K562 (cell line): Measurements from ENCODE around the gene DUS1L. TPM values are rescaled to one million over a fixed set of nuclear protein-coding genes. Genes with fewer than 3 reads are reported as not detected.

Experiments
- CBX2 ChIP-seq: fragments of 200-600 bp; sonication (generic); IDR thresholded peaks from one replicate; pipeline ENCODE4 v1.6.1; 2012; ENCODE audit warnings: mild to moderate bottlenecking, low read length, inconsistent platforms; ENCODE audit not compliant: insufficient read depth, poor library complexity, severe bottlenecking
- CREM ChIP-seq: IDR thresholded peaks from 2 replicates; pipeline ENCODE4 v1.6.1; 2014; ENCODE audit warnings: antibody characterized with exemption, low read depth
- CTCF ChIP-seq, 3 experiments: IDR thresholded peaks in 2 of 3; conservative IDR thresholded peaks in 1 of 3; 2 replicates each; pipeline ENCODE4 v1.5.1; 2011 to 2012; ENCODE audit warnings: low read length in 3 of 3, mild to moderate bottlenecking in 3 of 3, control low read depth in 2 of 3, improper control_type of control experiment in 1 of 3, inconsistent platforms in 1 of 3, low read depth in 1 of 3, mixed read lengths in 1 of 3, moderate library complexity in 1 of 3; ENCODE audit not compliant: insufficient read depth in 2 of 3
- HCFC1 ChIP-seq: IDR thresholded peaks from 2 replicates; pipeline ENCODE4 v1.6.1; 2012; ENCODE audit warnings: low read depth, low read length, improper control_type of control experiment
- HINFP ChIP-seq: fragments of 450-650 bp; conservative IDR thresholded peaks from 2 replicates; pipeline ENCODE4 v1.6.1; 2016; ENCODE audit warnings: missing genetic modification characterization, low read depth, mild to moderate bottlenecking, control low read depth, missing compliant biosample characterization
- HNRNPK ChIP-seq: fragments of 200-400 bp; formaldehyde crosslinking; IDR thresholded peaks from one replicate; pipeline ENCODE4 v1.6.1; 2018; ENCODE audit warnings: mild to moderate bottlenecking, low read depth, low read length; ENCODE audit not compliant: poor library complexity, severe bottlenecking
- MCM3 ChIP-seq: fragments of 450-650 bp; IDR thresholded peaks from 2 replicates; pipeline ENCODE4 v1.6.1; 2016
- NBN ChIP-seq: fragments of 450-650 bp; IDR thresholded peaks from 2 replicates; pipeline ENCODE4 v1.6.1; 2016; ENCODE audit warnings: low read depth, mild to moderate bottlenecking
- PATZ1 ChIP-seq: fragments of 250-450 bp; sonication (Bioruptor Pico); IDR thresholded peaks from 2 replicates; pipeline ENCODE4 v1.5.0; 2020; ENCODE audit warnings: mild to moderate bottlenecking, borderline replicate concordance
- PPARD ChIP-seq: fragments of 250-450 bp; sonication (Bioruptor Pico); IDR thresholded peaks from 2 replicates; pipeline ENCODE4 v1.8.0; 2022; ENCODE audit warnings: inconsistent platforms, mild to moderate bottlenecking, moderate library complexity
- TBL1XR1 ChIP-seq, 2 experiments: IDR thresholded peaks; 2 replicates each; pipeline ENCODE4 v1.6.1; 2012; ENCODE audit warnings: improper control_type of control experiment in 2 of 2, low read length in 2 of 2, mild to moderate bottlenecking in 1 of 2
- TRIM25 ChIP-seq: fragments of 450-650 bp; IDR thresholded peaks from 2 replicates; pipeline ENCODE4 v1.7.0; 2016; ENCODE audit warnings: borderline replicate concordance
- TRIM28 ChIP-seq: fragments of 450-650 bp; IDR thresholded peaks from 2 replicates; pipeline ENCODE4 v1.6.1; 2017
- TSHZ1 ChIP-seq: fragments of 250-450 bp; sonication (Bioruptor Pico); IDR thresholded peaks from 2 replicates; pipeline ENCODE4 v1.4.0; 2020; ENCODE audit warnings: mild to moderate bottlenecking, moderate library complexity
- ZNF184 ChIP-seq: sonication (generic); formaldehyde crosslinking; IDR thresholded peaks from 2 replicates; pipeline ENCODE4 v1.5.0; 2020; ENCODE audit warnings: missing genetic modification reagents
- polyA plus RNA-seq, 8 experiments: library from polyadenylated mRNA; depleted of rRNA in 4 of 8; stranded (reverse) in 5 of 8; unstranded in 3 of 8; fragments of >200 nt; fragmentation: Nextera tagmentation in 2 of 8; fragmentation: Illumina TruSeq in 1 of 8; extraction: Ambion mirVana in 2 of 8; extraction: Trizol in 1 of 8; gene quantifications; 2 replicates each; pipeline versions ENCODE4 v1.2.1 to v1.2.3, GENCODE V29; 2011 to 2014; ENCODE audit warnings: inconsistent platforms in 1 of 8, missing spikeins in 1 of 8
- total RNA-seq, 7 experiments: library from RNA; depleted of rRNA in 6 of 7; stranded (reverse); fragments of >200 nt in 6 of 7; fragmentation: Illumina TruSeq in 2 of 7; extraction: Trizol in 2 of 7; gene quantifications; 2 replicates each; pipeline versions ENCODE4 v1.2.1 to v1.2.3, GENCODE V29; 2011 to 2021; ENCODE audit warnings: low replicate concordance in 1 of 7

DUS1L gene
- total and polyA plus RNA-seq, 9 of the 15 experiments (the other 6 are each of a cell fraction or from before 2014, with no cell fraction given): 7.8 to 210 (median 83.9) TPM

GRCh38 chr17:82098169-82098938, 32.8 kb upstream of the DUS1L start, which contains the start of gene FASN (continued):
- TF ChIP-seq TBL1XR1 (IDR thresholded peaks at IDR 0.05; ENCODE audit: low read length in 2 of 2): no peak; a peak in 1 of 4 replicates
- no peak for TF ChIP-seq CBX2
- TF ChIP-seq HNRNPK: no peak
- TF ChIP-seq ZNF184 (CRISPR knock-in tag): no peak
- TF ChIP-seq TSHZ1 (CRISPR knock-in tag): no peak
- TF ChIP-seq PATZ1: no peak
- no peak for TF ChIP-seq HCFC1
- no peak for TF ChIP-seq MCM3
- no peak for TF ChIP-seq PPARD (CRISPR knock-in tag)
- no peak for TF ChIP-seq TRIM25
- TF ChIP-seq CTCF (IDR thresholded peaks at IDR 0.05 in 2 of 3, conservative IDR thresholded peaks at IDR 0.05 in 1 of 3; ENCODE audit: insufficient read depth in 2 of 3, low read depth in 1 of 3, low read length in 3 of 3): peak; percentile 41 to 77 (median 72); a peak in 5 of 6 replicates
- no peak for TF ChIP-seq HINFP (tag)
- TF ChIP-seq NBN: no peak
- TF ChIP-seq CREM: peak; percentile 58
- no peak for TF ChIP-seq TRIM28
